GM21515 (cell line): ENCODE results near the gene VTCN1.

Experiments used
- ATAC-seq: cut with Tn5 transposase; IDR thresholded peaks from one replicate; pipeline ENCODE4 v1.9.1; 2021; ENCODE audit not compliant: unreplicated experiment

VTCN1 gene

DNA sequence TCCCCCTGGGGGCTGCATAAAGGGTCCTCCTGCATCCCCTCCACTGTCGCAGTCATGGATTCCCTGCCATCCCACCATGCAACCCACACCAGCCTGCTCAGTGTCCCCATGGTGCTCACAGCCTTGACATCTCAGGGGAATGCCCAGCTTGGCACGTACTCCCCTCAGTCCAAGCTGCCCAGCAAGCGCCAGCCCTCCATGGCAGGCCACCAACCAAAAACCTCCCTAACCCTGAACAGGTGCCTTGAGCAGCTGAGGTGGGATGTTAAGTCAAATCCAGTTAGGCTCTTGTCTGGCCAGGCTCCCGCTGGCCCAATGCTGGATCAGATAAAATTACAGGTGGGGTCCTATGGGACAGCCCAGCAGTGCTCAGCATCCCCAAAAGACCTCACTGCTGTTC lies 341 bp downstream of the VTCN1 start:
- no peak for ATAC-seq

DNA sequence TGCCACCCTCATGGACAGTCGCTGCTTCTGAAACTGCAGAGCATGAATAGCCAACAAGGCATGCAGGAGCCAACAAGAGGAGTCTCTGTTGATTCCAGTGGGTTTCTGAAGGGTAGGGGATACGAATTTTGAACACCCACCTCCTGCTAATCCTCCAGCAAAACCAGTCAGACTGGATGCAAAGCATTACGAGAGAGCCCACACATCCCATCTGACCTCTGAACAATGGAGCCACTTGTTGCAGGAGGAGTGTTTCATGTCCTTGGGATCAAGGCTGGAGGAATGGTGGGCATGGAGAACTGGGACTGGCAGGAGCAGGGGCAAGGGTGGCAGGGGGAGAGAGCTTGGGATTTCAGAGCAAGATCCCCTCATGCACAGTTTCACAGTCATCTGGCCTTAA lies 1.6 kb downstream of the VTCN1 start:
- no peak for ATAC-seq

DNA sequence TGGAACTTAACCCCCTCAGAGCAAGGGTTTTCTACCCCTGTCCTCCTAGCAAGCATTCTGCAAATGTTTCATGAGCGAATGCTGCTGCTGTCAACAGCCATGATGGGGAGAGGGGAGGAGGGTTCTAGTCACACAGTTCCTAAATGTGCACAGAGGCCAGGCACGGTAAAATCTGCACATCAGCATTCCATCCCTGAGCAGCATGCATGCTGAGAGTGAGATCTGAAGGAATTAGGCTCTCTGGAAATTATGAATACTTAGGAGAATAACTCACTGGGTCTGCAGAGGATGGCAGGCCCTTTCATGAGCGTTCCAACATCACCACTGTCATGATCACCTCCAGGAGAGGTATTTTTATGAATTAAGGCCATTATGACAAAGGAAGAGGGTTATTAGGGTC lies 2.1 kb downstream of the VTCN1 start:
- no peak for ATAC-seq

DNA sequence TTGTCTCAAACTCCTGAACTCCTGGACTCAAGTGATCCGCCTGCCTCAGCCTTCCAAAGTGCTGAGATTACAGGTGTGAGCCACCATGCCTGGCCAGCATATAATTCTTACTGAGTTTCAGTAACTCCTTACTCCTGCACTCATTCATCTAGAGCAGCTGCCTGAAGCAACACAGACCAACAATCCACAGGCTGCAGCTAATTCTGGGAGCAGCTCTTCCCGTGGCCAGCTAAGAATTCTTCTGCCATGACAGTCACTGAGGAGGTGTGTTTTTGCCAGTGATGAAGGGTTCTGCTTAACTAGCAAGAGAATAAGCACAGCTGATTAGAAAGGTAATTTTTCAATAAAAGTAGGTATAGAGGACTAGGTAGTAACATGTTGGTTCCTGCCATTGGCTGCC lies 5.4 kb downstream of the VTCN1 start:
- no peak for ATAC-seq

DNA sequence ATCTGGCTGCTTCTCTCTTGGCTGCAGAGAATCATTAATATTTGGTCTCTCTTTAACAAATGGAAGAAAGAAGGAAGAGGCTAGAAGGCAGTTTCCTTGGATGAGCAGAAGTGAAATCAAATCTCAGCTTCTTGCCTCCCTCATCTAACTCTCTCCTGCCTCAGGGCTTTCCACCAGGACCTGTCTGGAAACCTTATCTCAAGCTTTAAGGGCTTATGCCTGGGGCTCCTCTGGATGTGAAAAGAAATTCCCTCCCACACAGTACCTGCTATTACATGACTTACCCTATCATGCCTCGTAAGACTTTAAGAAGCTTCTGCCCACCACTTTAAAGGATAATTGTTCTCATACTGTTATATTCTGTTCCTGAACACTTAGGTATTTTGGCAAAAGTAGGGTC lies 8.9 kb downstream of the VTCN1 start:
- ATAC-seq = no peak

DNA sequence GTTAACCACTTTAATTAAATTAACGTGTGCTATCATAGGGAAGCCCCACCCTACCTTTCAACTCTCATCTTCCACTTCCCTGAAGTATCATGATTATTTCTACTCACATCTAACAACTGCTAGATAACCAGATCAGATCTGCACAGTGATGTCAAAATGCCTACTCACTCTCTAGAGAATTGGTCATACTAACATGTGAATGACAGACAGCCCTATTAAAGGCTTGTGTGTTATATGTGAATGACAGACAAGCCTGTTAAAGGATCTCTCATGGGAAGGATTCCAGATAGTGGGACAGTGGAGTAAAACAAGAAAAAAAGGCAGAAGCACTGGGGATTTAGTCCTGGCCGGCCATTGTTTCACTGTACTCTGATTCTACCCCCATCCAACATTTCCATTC lies 12.6 kb downstream of the VTCN1 start:
- no peak for ATAC-seq

DNA sequence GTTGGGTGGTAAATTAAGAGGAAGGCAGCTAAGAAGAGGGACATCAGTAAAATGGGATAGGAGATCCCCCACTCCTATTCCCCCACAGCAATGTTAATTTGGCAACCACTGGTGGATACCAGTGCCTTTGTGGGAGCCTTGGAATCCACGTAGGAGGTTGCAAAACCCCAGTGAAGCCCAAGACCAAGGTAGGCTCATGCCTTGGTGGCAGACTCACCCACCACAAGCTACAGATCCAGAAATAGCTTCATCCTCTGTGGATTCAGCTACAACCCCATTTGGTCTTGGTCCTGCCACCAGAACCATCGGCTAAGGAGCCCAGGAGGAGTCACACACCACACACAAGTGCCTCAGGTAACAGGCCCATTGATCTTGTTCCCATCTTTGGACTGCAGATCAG lies 21.0 kb downstream of the VTCN1 start:
- ATAC-seq = no peak

DNA sequence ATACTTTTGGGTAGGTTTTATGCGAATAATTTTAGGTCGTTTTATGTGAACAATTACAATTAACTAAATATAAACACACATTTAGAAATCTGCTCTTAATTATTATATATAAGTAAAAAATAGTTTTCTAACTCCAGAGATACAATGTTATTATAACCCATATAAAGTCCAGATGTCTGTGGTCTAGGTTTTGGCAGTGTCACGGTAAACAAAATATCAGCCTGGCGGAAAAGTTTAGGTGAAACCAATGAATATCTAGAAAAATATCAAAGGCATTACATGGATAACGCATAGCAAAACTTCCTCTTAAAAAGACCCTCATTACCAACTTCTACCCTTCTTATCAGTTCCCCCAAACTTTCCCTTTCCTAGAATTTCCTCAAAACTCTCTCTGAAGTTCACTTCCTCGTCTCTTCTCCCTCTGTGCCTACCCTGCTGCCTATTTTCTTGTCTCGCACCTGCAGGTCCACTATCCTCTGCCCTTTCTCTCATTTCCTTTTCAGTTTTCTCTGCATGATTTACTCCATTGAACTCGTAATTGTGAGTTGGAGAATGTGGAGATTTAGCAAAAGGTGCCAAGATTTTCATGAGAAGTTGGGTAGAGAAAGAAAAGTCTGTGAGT lies 21.8 kb downstream of the VTCN1 start:
- ATAC-seq = no peak

DNA sequence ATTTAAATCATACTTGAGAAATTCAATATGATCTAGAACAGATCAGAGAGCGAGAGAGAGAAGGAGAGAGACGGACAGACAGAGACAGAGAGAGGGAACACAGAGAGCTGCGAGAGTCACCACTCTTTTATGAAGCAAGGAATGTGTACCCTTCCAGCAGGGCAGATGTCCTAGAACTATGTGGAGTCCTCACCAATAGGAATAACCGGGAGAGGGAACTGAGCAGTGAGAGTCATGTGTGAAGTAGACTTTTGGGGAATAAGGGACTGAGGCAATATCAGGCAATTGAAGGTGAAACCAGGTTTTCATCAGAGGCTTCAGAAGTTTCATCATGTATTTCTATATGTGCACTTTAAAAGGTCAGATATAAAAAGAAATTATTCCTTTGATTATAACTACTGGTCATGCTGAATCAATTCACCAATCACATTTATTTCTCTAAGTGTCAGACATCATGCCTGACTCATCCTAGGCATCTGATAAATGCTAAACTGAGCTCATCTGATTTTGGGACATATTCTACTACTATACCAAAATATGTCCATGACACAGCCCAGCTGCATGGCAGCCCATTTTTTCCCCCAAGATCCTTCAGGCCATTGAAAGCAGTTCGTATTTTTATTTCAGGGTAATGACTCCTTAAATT lies 22.4 kb downstream of the VTCN1 start:
- ATAC-seq = no peak

DNA sequence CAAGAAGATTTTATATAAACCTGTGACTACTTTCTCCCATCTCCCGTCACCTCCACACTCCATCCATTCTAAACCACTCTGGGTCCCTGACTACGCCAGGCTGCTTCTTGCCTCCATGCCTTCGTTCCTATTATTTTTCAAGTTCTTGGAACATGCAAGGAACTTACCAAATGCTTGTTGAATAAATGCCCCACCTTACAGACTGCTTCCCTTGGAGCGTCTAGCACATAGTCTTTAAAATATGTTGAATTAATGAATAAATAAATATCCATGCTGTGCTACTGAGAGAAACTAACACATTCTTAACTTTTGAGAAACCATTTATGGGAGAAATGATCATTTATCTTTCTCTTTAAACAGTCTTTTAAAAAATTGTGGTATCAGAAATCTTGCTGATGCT lies 27.6 kb downstream of the VTCN1 start:
- ATAC-seq = no peak

DNA sequence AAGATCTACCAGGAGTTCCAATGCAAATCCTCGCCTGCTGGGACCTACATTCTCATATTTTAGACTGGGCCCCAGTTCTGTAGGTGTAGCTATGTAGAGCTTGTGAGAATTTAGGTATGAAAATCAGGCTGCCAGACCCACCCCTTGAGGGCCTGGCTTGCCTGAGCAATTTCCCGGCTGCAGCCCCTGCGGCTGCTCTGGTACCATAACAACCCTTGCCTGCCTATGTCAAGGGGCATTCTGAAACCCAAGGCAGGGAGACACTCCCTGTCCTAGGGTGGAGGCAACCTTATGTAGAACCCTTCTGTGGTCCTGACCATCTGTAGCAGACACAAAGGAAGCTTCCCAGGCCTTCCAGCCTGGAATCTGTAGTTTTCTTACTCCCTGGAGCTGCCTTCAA lies 28.4 kb downstream of the VTCN1 start:
- no peak for ATAC-seq

DNA sequence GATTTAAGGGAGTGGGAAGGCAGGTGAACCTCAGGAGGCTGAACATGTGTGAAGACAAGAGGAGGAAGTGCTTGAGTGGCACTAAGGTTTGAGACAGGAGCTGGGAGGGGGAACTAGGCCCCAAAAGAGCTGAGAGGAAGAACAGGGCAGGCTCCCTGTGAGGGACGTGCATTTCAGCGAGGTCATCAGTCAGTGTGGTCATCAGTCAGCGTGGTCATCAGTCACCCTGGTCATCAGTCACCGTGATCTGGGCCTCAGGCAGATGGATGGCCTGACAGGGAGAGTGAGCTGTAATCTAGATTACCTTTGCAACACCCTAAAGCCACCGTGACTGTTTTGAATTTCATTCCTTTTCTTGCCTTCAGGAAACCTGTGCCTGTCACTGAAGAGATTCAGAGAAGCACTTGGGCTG lies 29.1 kb downstream of the VTCN1 start:
- no peak for ATAC-seq

DNA sequence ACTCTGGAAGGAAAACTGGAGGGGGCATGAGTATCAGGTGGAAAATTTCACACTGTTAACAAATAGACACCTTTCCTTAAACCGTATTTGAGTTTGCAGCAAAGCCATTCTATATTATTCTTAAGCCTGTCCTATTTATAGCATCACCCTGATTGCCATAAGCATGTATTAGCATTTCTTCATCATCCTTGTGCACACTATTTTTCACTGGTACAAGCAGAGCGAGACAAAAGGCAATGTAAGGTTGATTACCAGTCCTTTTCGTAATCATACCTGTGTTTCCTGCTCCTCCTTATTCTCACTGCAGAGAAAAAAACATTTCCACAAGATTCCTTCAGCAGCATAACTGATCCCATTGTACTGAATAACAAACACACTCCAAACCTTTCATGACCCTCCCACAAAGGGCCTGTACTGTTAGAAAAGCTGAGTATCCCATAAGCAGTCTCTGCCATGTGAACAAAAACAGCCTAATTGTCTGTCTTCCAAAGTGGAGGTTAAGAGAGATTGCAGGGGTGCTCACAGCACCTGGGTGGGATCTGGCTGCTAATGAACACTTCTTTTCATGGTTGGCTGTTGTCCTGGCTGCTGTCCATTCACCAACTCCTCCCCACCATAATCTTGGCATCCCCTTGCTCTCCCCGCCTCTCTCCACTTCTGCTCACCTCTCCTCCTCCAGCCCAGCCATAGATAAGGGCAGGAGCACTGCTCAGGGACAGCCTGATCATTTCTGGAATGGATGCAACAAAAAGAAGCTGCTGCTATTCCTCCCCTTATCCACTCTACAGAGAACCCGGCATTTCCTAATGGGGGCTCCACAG lies 30.4 kb downstream of the VTCN1 start:
- no peak for ATAC-seq

DNA sequence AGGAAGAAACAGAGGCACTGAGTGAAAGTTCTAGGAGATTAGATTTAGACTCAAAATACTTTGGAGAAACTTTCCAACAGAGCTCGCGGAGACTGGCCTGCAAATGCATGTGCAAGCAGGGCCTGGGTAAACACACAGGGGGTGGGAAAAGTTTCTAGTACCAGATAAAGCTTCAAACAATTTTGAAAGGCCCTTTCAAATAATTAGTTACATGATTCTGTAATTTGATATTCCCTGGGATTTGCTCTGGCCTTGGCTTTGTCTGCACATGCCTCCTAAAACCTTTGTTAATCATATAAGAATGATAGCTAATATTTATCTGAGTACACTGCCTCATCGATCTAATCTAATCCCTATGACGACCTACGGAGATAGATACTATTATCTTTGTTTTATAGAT lies 31.3 kb downstream of the VTCN1 start:
- ATAC-seq = no peak

DNA sequence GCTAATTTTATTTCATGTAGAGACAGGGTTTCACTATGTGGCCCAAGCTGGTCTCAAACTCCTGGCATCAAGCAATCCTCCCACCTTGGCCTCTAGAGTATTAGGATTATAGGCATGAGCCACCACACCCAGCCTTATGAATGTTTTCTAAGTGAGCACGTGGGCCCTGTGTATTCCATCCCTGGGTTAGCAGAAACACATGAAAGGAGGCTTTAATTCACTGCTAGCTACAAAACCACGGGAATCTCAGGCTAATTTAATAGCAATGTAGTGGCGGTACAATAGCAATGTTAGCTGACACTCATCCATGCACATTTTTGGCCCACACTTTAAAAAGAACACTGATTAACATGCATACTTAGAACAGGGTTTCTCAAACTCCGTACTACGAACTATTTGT lies 32.0 kb downstream of the VTCN1 start:
- ATAC-seq = no peak

DNA sequence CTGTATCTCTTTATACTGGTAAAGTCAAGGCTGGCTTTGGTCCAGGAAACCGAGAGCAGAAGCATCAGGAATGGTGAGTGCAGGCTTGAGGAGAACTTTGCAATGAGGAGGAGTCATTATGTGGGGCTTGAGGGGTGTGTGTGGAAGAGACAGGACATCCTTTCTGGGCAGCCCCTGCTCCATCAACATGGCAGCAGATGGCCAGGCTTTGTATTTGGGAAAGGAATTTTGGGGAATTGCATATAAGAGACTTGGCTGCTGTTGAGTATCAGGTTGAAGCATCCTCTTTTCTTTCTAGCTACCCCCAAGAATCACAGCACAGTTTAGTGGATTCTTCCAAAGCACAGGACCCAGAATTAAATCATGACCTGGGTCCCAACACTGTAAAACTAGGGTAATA lies 33.4 kb downstream of the VTCN1 start:
- ATAC-seq = no peak

DNA sequence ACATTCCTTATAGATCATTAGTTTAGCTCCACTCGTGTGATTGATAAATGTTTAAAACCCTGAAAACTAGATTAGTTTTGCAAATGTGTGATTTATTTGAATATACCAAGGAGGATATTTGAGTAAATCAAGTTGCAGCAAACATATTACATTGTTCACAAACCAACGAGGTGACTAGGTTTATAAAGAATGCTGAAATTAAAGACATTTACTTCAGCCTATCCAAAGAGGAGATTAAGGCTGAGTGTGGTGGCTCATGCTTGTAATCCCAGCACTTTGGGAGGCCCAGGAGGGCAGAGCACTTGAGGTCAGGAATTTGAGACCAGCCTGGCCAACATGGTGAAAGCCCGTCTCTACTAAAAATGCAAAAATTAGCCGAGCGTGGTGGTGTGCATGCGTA lies 34.1 kb downstream of the VTCN1 start:
- no peak for ATAC-seq

DNA sequence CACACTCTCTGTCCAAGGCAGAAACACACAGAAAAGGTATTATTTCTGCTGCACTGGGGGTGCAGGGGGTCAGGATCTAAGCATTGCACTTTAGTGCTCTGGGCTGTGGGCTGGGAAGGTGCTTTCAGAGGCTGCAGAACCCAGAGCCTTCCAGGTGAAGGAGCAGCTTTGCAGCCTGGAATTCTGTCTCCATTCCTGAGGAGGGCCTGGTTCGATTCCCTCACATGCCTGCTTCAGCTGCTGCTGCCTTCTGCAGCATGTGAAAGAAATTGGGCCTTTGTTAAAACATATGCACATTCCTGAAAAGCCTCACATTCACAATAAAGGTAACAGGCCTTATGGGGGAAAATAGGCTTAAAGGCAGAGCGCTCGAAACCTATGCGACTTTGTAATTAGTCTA lies 35.9 kb downstream of the VTCN1 start:
- no peak for ATAC-seq

DNA sequence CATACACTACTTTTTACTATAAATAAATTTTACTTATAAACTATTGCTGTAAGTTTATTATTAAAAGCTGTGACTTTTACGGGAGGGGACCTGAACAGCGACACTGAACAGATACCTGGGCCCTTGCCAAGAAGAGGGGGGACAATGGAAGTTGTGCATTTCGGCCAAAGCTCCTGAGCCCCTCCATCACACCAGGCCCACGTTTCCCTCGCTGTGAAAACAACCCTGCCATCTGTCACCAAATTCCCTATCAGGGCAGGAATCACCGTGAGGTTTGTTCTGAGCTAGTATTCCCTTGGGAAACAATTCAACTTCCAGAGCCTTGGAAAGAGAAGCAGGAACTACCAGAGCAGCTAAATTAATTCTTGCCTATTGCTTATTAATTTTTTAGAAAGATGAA lies 37.0 kb downstream of the VTCN1 start:
- ATAC-seq = no peak

DNA sequence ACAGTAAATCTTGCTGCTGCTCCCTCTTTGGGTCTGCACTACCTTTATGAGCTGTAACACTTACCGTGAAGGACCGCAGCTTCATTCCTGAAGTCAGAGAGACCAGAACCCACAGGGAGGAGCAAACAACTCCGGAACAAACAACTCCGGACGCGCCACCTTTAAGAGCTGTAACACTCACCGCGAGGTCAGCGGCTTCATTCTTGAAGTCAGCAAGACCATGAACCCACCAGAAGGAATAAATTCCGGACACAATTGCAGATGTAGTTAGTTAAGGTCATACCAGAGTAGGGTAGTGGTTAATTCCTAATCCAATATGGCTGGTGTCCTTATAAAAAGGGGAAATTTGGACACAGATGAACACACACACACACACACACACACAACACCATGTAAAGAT lies 37.7 kb downstream of the VTCN1 start:
- ATAC-seq = no peak

DNA sequence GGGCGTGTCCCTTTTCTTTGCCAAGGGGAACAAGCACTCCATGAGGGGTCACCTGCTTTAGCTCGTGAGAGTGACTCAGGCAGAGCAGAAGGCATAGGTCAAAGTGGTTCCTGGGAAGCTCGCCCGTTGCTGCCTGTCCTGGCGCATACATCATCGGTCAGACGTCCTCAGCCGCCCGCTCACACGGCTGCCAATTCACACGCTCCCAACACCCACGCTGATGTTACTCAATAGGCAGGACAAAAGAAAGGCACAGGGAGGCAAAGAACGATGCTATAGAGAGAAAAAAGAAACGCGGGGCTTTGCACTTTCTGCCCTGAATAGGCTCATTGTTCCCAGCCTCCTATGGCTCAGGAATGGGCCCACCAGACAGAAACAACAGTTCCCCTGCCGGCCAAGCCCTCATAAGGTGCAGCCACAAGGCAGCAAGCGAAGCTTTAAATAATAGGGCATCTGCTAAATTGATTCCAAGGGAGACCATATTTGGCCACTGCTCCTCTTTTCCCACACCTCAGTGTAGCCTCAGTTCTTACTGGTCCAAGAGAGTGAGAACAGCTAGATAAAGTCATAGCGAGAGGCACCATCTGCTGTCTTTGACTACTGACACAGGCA lies 38.7 kb downstream of the VTCN1 start:
- no peak for ATAC-seq
